Upper lobe of left lung (tissue), 6 donors: Measurements from ENCODE around the gene ANKRD10. TPM values are rescaled to one million over a fixed set of nuclear protein-coding genes. Genes with fewer than 3 reads are reported as not detected.
"Not testable (repeated sequence)": the region's sequence is repeated elsewhere in the genome, so short reads cannot be mapped to it uniquely, and the experiment has no call there.

Source experiments
- ATAC-seq, 2 donors: fragments of 200-7000 bp; cut with Tn5 transposase; one replicate each; pipeline ENCODE4 v1.9.1; 2022; ENCODE audit warnings: mild to moderate bottlenecking in 2 of 2, moderate library complexity in 2 of 2; ENCODE audit not compliant: low FRiP score in 2 of 2
- DNase-seq, 2 donors: peaks; one replicate each; pipeline ENCODE4 v3.0.0-alpha.2; 2019 to 2020
- H3K27ac ChIP-seq, 4 donors: fragments of 200-600 bp; sonication (generic); one replicate each; pipeline ENCODE4 v1.5.1; 2016 to 2019
- H3K27me3 ChIP-seq, 4 donors: fragments of 200-600 bp; sonication (generic); one replicate each; pipeline ENCODE4 v1.5.1; 2017 to 2019
- H3K36me3 ChIP-seq, 4 donors: fragments of 200-600 bp; sonication (generic); one replicate each; pipeline ENCODE4 v1.5.1; 2016 to 2019
- H3K4me1 ChIP-seq, 4 donors: fragments of 200-600 bp; sonication (generic); one replicate each; pipeline ENCODE4 v1.5.1; 2018 to 2019
- H3K4me3 ChIP-seq, 4 donors: fragments of 200-600 bp; sonication (generic); one replicate each; pipeline ENCODE4 v1.5.1; 2017 to 2019; ENCODE audit warnings: mild to moderate bottlenecking in 2 of 4, moderate library complexity in 1 of 4
- H3K9me3 ChIP-seq, 4 donors: fragments of 200-600 bp; sonication (generic); one replicate each; pipeline ENCODE4 v1.5.1; 2018 to 2019
- CTCF ChIP-seq, 6 experiments: fragments of 450-650 bp in 4 of 6; fragments of 200-600 bp in 2 of 6; sonication (generic) in 2 of 6; IDR thresholded peaks; one replicate each; pipeline ENCODE4 v1.5.1; 2016 to 2019; ENCODE audit warnings: antibody characterized with exemption in 6 of 6
- EP300 ChIP-seq, 4 donors: sonication (generic); formaldehyde crosslinking; IDR thresholded peaks; one replicate each; pipeline ENCODE4 v1.5.1; 2017; ENCODE audit warnings: antibody characterized with exemption in 4 of 4, control low read depth in 2 of 4
- POLR2A ChIP-seq, 4 donors: fragments of 450-650 bp; IDR thresholded peaks; one replicate each; pipeline ENCODE4 v1.5.1; 2016 to 2017; ENCODE audit warnings: antibody characterized with exemption in 4 of 4, mild to moderate bottlenecking in 2 of 4
- POLR2AphosphoS5 ChIP-seq, 2 donors: sonication (generic); formaldehyde crosslinking; IDR thresholded peaks; one replicate each; pipeline ENCODE4 v1.5.1; 2017; ENCODE audit warnings: antibody characterized with exemption in 2 of 2
- WGBS, 2 donors: methylation state at CpG; one replicate each; pipeline ENCODE4 v1.1.5; 2017 to 2018; 5-methylcytosine and 5-hydroxymethylcytosine counted together
- total RNA-seq, 6 donors: library from RNA; depleted of rRNA in 4 of 6; stranded (reverse); fragments of >200 nt in 4 of 6; gene quantifications; one replicate each; pipeline versions ENCODE4 v1.1.0 to v1.2.1, GENCODE V29; 2016 to 2021
- donor health status: DM: no; HTN: no; CAD: no; lungs with moderate emphysema.
- donor health status: DM: no; HTN: yes; CAD: no; lungs with severe emphysema.

The ANKRD10 gene
- total RNA-seq, 6 donors from 2014 or later, result 91.4 to 190 (median 107) TPM

GRCh38 chr13:110957931-110958330, 43.1 kb upstream of the ANKRD10 start:
- WGBS, 2 donors, result 95 to 97% methylated on average over 3 to 6 of the region's 6 CpGs
- Histone ChIP-seq H3K27me3 (no peaks in the 10 kb centered on the region), H3K36me3 (no peaks in the 10 kb centered on the region), H3K9me3 (peaks cover 0 to 4% (median 0%) of the 10 kb centered on the region in 4 donors), H3K4me1 (no peaks in the 10 kb centered on the region), H3K27ac (no peak overlapping the region), H3K4me3 (no peak overlapping the region)
- DNase-seq, result no peak
- no peak for ATAC-seq
- TF ChIP-seq POLR2AphosphoS5 (IDR thresholded peaks at IDR 0.05), result no peak
- no peak for TF ChIP-seq CTCF (IDR thresholded peaks at IDR 0.05)
- TF ChIP-seq POLR2A (IDR thresholded peaks at IDR 0.05), result no peak
- no peak for TF ChIP-seq EP300 (IDR thresholded peaks at IDR 0.05)

GRCh38 chr13:110957181-110957884, 42.5 kb upstream of the ANKRD10 start:
- DNase-seq, result no peak
- ATAC-seq, result no peak
- 82 to 84% methylated on average over 10 of the region's 10 CpGs for WGBS, 2 donors

GRCh38 chr13:110956216-110956615, 41.3 kb upstream of the ANKRD10 start:
- not testable (repeated sequence) for H3K36me3 ChIP-seq, ATAC-seq, H3K4me3 ChIP-seq, H3K4me1 ChIP-seq, H3K9me3 ChIP-seq, H3K27me3 ChIP-seq, H3K27ac ChIP-seq
- 85 to 91% methylated on average over 5 to 8 of the region's 12 CpGs for WGBS, 2 donors
- DNase-seq, result peak in 1 of 2 donors; percentile 20

More at GRCh38 chr13:110957181-110957884, 42.5 kb upstream of the ANKRD10 start:
- Histone ChIP-seq H3K4me3 (no peak overlapping the region), H3K27me3 (no peaks in the 10 kb centered on the region), H3K36me3 (no peaks in the 10 kb centered on the region), H3K27ac (no peak overlapping the region), H3K9me3 (peaks cover 0 to 3% (median 0%) of the 10 kb centered on the region in 4 donors), H3K4me1 (no peaks in the 10 kb centered on the region)
- no peak for TF ChIP-seq CTCF (IDR thresholded peaks at IDR 0.05)
- no peak for TF ChIP-seq POLR2AphosphoS5 (IDR thresholded peaks at IDR 0.05)
- no peak for TF ChIP-seq EP300 (IDR thresholded peaks at IDR 0.05)
- no peak for TF ChIP-seq POLR2A (IDR thresholded peaks at IDR 0.05)

GRCh38 chr13:110955608-110956007, 40.7 kb upstream of the ANKRD10 start:
- H3K4me3 ChIP-seq, H3K27me3 ChIP-seq, H3K9me3 ChIP-seq, ATAC-seq, H3K4me1 ChIP-seq, DNase-seq, H3K36me3 ChIP-seq, H3K27ac ChIP-seq: not testable (repeated sequence)
- 79% methylated on average over 6 of the region's 7 CpGs; no CpG with 5 or more reads in 1 of the 2 donors for WGBS, 2 donors

GRCh38 chr13:110955072-110955503, 40.2 kb upstream of the ANKRD10 start:
- WGBS, 2 donors, result 59 to 60% methylated on average over 9 to 11 of the region's 11 CpGs
- H3K27ac ChIP-seq, result not testable (repeated sequence)
- DNase-seq, result peak; percentile 32 to 54

GRCh38 chr13:110954533-110954920, 39.7 kb upstream of the ANKRD10 start:
- peak in 1 of 2 donors; percentile 61 for DNase-seq
- not testable (repeated sequence) for H3K36me3 ChIP-seq, ATAC-seq, H3K27me3 ChIP-seq, H3K4me1 ChIP-seq, H3K4me3 ChIP-seq, H3K9me3 ChIP-seq, H3K27ac ChIP-seq
- 87 to 88% methylated on average over 7 to 13 of the region's 15 CpGs for WGBS, 2 donors

More at GRCh38 chr13:110955072-110955503, 40.2 kb upstream of the ANKRD10 start:
- ATAC-seq, result peak; percentile 81 to 88
- peak in 1 of 2 donors; percentile 39 for TF ChIP-seq POLR2AphosphoS5 (IDR thresholded peaks at IDR 0.05)
- H3K4me3 ChIP-seq, H3K4me1 ChIP-seq, H3K27me3 ChIP-seq, H3K9me3 ChIP-seq, H3K36me3 ChIP-seq: not testable (repeated sequence)
